LoVo (cell line): ENCODE measurements around the gene ITPKC.

Source experiments
- DNase-seq: peaks from one replicate; pipeline ENCODE4 v3.0.0-alpha.2; 2016; ENCODE audit warnings: low spot score

ITPKC gene

DNA sequence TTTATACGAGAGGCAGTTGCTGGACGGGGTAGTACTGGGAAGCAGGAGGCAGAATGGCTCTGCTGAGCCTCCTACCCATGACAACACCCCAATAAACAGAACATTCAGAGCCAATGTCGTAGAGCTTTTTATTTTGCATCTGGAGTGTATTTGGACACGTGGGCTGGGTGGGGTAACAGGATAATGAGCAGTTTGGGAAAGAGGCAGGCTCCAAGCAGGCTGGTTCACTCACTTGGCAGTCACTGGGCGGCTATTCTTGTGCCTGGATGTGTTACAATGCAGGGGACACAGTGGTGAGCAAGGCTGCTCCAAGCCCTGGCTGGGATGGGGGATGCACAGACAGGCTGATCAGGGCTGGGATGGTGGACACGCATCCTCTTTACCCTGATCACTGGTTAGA is 23.8 kb downstream of the ITPKC start:
- DNase-seq: no peak

DNA sequence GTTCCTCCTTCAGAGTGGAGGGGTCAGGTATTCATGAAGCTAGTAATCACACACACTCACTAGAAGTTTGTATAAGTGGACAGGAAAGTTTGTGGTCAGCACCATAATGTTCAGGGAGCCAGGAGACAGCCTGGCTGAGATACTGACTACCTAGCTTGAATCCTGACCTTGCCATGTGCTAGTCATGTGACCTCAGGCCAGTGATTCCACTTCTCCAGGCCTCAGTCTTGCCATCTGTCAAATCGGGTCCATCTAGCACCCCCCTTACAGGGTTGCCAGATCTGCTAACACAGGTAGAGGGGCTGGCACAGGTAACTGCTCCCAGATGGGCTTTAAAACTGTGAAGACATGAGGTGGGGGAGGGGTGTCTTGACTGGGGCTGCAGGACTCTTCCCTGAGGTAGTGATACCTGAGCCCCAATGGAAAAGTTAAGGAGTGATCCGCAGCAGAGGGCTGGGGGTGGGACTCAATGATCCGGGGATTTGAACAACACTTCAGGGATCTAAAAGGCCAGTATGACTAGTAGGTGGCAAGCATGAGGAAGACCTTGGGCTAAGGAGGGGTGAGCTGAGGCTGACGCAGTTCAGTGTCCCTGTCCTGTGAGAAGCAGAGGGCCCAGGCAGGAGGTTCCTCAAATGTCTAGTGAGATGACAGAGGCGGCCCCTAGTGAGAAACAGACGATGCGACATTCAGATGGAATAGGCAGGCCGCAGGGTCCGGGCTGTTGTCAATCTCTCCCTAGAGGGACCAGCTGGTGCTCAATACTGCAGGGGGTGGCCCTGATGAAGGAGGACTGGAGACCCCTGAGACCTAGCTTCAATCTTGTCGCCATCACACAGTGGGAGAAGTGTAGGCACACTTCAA is 24.8 kb downstream of the ITPKC start:
- DNase-seq: no peak

DNA sequence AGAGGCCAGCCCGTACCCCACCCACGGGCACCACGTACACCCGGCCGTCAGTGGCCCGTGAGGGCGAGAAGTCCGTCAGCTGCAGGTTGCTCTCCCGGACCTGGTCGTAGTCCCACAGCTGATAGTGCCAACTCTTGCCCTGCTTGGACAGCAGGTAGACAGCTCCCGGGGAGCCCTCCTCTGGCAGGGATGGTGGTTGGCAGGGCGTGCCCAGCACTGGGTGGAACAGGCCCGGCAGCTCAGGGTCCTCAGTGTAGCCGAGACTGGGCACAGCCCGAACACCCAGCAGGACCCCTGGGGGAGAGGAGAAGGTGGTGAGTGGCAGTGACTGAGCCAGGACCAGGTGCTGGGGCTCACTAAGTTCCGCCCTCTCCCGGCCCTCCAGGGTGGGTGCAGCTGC is 25.6 kb downstream of the ITPKC start:
- no peak for DNase-seq

DNA sequence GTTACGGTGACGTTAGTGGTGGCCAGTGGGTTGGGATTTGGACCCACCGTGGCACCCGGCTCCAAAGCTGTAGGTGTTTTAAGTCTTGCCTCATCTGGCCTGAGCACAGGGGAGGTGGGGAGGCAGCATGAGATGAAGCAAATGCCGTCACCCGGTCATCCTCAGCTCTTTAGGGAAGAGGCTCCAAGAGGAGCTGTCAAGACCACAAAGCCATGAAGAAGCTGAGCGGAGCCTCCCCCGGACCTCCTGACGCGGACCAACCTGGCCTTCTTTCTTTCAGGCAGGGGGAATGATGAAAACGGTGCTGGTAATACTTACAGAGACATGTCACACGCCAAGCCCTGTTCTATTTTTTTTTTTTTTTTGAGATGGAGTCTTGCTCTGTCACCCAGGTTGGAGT is 26.0 kb downstream of the ITPKC start:
- DNase-seq: no peak

DNA sequence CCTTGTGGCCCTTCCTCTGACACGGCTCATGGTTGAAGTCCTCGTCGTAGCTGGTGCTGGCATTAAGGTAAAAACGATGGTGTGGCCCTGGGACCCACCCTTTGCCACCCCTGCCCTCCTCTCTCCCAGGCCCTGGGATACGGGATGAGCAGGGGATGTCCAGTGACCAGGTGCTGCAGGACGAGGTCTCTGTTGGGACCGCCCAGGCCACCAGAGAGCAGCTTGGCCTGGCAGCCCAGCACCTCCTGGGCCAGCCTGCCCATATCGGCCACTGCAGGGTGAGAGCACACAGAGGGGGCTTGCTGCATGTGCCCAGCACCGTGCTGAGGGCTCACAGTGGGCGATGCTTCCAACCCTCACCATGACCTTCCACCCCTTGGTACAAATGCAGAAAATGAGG is 27.0 kb downstream of the ITPKC start:
- DNase-seq: no peak

DNA sequence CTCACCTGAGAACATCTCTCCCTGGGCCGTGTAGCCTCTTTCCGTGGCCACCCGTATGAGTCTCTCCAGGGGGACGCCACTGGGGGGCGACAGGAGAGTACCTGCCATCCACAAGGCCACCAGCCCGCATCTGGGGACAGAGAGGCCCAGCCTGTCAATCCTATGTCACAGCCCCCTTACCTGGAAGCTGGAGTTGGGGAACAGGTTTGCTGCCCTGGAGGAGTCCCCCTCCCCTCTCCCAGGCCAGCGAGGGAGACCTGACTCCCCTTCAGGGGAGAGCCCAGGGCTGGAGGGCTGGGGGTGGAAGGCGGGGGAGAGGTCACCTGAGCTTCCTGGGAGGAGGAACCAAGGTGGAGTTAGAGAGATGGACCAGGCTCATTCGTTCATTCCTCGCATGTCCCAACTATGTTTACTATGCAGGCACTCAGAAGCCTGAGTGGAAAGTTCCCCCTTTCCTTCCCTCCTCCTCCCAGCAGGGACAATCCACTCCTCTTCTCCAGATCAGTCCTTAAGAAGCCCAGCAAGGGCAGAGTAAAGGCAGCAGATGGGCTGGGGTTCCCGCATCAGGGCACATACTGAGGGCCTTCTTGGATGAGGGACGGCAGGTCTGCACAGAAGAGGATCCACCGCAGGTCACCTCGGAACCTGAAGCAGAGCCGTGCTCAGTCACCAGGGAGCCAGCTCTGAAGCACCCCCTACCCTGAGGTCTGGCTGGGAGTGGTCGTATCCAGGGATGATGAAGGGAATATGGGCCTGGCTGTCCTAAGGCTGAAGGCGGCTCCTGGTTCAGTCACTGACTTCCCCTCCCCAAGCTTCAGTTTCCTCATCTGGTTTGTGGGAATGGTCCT is 27.9 kb downstream of the ITPKC start:
- no peak for DNase-seq

DNA sequence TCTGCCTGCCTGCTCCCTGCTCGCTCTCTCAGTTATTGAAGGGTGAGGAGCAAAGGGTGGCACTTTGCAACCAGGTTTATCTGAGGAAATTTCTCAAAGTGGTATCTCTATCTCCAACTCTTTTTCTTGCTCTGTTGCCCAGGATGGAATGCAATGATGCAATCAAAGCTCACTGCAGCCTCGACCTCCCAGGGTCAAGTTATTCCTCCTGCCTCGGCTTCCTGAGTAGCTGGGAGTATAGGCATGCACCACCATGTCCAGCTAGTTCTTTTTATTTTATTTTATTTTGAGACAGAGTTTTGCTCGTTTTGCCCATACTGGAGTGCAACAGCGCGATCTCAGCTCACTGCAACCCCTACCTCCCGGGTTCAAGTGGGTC is 28.5 kb downstream of the ITPKC start:
- DNase-seq: no peak

DNA sequence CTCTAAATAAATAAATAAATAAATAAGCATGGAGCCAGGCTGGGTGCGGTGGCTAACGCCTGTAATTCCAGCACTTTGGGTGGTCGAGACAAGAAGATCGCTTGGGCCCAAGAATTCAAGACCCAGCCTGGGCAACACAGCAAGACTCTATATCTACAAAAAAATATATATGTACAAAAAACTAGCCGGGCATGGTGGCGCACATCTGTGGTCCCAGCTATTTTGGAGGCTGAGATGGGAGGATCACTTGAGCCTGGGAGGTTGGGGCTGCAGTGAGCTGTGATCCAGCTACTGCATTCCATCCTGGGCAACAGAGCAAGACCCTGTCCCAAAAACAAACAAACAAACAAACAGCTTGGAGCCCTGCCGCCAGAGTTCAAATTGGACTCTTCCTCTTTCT is 30.6 kb downstream of the ITPKC start:
- no peak for DNase-seq

DNA sequence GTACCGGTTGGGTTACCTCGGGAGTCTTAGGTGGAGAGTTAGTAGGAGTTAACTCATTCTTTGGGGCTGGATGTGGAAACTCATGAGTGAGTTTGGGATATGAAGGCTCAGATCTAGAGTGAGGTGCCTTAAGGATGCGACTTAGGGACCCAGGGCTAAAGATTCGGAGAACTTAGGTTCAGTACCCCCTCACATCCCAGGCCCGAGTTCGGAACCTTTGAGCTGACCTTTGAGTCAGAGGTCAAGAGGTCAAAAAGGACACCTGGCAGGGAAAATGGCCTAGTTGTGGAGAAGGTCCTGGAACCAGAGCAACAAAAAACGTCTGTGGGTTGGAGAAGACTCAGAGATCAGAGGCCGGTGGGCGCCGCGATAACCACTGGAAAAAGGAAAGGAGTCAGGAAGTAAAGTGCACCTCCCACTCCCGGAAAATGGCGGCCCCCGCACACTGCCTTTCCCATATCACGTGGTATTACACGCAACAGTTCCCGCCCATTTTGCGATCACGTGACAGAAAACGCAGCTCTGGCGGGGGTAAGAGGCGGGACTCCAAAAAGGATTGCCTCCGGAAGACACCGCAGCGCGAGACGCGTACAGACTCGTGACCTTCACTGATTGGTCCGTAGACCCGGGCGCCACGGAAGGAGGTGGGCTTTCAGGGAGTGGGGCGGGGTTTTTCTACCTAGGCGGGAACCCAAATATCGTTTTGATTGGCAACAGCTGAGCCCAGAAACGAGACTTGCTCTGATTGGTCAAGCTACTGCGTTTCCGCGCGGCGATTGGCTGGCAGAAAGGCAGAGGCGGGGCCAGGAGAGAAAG is 33.4 kb downstream of the ITPKC start, which contains the start of gene ACTMAP:
ACTMAP (minus strand) TSS at position 420 of the 816 bp plus-strand sequence. CDS start 674 bp downstream, outside the sequence.
- DNase-seq: peak; percentile 99

DNA sequence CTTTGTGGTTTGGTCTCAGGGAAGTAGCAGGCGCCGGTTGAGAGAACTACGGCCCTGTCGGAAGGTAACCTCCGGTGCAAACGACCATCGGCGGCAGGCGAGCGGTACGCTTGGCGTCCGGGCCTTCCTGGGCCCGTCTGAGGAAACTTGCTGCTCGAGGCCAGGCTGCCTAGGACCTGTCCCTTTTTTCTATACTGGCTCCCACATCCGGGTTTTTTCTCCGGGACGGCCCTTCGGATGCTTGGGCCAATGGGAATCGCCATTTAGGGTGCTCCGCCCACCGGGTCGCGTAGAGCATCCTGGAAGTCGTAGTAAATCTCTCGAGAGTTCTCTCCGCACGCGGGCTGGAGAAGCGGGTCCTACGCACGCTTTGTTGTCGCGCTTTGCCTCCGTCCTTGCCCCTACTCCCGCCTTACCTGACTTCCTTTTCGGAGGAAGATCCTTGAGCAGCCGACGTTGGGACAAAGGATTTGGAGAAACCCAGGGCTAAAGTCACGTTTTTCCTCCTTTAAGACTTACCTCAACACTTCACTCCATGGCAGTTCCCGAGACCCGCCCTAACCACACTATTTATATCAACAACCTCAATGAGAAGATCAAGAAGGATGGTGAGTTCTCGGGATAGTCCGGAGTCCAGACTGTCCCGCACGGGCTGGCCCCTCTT is 34.1 kb downstream of the ITPKC start, which contains the start of gene SNRPA:
SNRPA (plus strand) TSS at position 330 of the 664 bp plus-strand sequence; CDS start at position 536, 206 bp downstream.
- peak; percentile 97 for DNase-seq

DNA sequence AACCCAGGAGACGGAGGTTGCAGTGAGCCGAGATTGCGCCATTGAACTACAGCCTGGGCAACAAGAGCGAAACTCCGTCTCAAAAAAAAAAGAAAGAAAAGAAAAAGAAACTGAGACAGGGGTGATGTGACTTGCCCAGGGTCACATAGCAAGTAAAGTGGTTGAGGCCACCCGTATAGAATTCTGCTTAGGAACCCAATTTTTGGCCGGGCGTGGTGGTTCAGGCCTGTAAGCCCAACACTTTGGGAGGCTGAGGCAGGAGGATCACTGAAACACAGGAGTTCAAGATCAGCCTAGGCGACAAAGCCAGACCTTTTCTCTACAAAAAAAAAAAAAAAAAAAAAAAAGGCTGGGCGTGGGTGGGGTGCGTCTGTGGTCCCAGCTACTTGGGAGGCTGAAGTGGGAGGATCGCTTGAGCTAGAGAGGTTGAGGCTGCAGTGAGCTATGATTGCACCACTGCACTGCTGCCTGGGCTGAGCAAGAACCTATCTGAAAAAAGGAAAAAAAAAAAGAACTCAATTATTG is 35.4 kb downstream of the ITPKC start:
- DNase-seq: no peak

DNA sequence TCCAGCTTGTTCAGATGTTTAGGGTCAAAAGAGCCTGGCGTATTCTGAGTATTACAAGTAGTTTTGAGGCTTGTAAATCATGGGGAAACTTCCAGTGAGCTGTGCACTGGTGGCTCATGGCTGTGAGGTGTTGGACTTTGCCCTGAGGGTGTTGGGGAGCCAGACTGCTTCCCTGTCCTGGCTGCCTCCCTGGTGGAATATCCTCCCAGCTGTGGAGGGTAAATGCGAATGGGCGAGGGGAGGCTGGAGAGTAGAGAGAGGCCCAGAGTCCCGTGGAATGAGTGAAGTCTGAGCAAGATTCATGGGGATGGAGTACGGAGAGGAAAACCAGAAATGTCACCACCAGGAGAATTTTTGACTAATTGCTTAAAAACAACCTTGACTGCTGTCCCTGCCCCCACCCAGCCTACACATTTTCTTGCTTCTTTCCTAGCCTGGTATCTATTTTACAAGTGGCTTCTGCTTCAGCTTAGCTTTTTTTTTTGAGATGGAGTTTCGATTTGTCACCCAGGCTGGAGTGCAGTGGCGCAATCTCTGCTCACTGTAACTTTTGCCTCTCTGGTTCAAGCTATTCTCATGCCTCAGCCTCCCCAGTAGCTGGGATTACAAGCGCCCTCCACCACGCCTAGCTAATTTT is 37.8 kb downstream of the ITPKC start:
- no peak for DNase-seq

DNA sequence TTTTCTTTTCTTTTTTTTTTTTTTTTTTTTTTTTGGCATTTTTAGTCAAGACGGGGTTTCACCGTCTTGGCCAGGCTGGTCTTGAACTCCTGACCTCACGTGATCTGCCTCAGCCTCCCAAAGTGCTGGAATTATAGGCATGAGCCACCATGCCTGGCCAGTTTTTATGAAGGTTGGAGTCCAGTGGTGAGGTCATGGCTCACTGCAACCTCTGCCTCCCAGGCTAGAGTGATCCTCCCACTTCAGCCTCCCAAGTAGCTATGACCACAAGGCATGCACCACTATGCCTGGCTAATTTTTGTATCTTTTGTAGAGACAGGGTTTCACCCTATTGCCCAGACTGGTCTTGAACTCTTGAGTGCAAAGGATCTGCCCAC is 38.3 kb downstream of the ITPKC start:
- no peak for DNase-seq

DNA sequence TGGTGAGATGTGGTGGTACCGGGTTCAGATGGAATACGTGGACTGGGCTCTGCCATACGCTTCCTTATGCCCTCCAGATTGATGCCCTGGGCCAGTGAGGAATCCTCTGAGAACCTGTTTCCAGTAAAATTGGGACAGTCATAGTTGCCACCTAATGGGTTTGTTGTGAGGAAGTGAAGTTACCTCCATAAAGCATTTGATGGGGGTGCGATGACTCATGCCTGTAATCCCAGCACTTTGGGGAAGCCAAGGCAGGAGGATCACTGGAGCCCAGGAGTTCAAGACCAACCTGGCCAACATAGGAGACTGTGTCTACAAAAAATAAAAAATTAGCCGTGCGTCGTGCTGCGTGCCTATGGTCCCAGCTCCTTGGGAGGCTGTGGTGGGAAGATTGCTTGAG is 38.9 kb downstream of the ITPKC start:
- DNase-seq: no peak

DNA sequence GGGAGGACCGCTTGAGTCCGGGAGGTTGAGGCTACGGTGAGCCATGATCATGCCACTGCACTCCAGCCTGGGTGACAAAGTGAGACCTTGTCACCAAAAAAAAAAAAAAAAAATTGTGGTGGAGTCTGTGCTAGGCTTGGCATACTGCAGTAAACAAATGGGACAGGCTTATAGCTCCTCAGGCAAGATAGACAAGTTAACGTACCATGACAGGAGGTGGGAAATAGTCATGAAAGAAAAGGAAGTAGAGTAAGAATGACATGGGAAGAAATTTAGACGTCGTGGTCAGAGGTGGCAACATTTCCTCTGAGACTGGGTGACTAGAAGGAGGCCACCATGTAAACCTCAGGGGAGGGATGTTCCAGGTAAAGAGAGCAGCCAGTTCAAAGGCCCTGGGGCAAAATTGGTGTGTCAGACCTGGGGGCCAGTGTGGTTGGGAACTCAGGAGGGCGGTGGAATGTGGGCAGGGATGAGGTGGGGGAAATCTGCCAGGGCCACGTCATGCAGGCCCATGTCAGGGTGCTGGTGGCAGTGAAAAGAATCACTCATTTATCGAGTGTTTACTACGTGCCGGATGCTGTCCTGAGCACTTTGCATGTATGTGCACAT is 39.7 kb downstream of the ITPKC start:
- no peak for DNase-seq

DNA sequence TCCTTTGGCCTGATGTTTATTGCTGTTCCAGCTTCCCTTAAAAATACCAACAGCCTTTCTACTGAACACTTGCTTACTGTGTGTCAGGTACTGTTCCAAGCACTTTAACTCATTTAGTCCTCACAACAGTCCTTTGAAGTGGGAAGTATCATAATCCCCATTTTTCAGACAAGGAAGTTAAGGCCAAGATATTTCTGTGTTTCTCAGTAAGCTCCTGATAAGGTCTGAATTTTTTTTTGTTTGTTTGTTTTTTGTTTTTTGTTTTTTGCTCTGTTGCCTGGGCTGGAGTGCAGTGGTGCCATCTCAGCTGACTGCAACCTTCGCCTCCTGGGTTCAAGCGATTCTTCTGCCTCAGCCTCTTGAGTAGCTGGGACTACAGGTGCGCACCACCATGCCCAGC is 41.6 kb downstream of the ITPKC start:
- DNase-seq: no peak

DNA sequence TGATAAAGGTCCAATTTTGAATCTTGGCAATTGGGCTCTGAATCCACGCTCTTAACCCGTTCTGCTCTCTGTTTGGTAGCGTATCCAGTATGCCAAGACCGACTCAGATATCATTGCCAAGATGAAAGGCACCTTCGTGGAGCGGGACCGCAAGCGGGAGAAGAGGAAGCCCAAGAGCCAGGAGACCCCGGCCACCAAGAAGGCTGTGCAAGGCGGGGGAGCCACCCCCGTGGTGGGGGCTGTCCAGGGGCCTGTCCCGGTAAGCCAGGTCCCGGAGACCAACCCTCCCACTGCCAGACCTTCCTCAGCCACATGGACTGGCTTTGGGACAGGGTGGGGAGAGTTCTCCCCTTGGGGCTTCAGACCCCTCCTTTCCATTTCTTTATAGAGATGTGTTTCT is 42.4 kb downstream of the ITPKC start:
- no peak for DNase-seq

DNA sequence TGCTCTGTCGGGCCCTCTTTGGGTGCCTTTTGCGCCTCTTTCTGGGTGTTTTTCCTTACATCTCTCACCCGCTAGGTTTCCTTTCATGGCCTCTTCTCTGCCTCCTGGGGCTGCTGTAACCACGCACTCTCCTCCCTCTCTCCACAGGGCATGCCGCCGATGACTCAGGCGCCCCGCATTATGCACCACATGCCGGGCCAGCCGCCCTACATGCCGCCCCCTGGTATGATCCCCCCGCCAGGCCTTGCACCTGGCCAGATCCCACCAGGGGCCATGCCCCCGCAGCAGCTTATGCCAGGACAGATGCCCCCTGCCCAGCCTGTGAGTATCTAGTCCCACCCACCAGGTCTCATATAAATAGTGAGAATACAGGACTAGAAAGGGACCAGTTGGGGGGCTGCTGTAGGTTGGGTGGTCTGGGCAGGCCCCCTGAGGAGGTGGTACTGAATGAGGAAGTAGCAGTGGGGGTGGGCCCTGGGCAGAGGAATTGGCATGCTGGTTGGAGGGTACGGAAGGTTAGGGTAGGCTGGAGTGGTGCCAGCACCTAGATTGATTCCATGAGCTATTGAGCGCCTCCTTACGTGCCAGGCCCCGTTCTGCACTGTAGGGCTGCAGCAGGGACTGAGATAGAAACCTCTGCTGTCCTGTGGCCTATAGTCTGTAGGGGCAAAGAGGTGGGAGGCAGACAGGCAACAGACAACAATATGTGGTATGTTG is 46.0 kb downstream of the ITPKC start:
- DNase-seq: no peak

DNA sequence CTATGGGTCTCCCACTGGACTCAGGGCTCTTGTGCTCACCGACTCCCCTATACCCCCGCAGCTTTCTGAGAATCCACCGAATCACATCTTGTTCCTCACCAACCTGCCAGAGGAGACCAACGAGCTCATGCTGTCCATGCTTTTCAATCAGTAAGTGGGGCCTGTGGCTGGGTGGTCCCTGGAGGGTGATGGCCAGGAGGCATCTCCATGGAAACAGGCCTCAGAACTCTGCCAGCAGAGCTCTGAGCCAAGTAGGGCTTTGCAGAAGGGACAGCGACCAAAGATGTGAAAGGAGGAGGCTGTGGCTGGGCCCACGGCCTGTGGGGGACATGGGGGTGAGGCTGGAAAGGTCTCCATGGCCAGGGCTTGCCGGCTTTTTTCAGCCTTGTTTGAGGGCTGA is 46.6 kb downstream of the ITPKC start:
- no peak for DNase-seq

DNA sequence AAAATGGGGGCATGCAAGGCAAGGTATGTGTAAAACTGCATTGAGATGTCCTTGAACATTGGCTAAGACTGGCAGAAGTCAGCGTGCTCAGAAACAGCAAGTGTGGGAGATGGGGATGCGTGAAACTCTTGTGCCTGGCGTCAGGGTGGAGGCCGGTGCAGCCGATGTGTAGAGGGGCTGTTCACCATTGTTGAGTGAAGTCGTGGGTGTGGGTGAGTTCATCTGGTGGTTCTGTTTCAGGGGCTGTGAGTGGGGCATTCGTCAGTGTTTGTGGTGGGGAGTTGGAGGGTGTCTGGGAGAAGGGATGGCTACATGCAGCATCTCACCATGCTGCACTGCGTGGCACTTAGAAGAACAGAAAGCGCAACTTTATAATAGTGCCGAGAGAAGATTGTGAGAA is 47.1 kb downstream of the ITPKC start:
- DNase-seq: no peak
